HG03469 (cell line): ENCODE results near the gene LUC7L3.
A peak's percentile ranks its signal among the peaks of the same experiment; 100 is the strongest.

Experiments used
- ATAC-seq: cut with Tn5 transposase; IDR thresholded peaks from one replicate; pipeline ENCODE4 v1.9.1; 2021; ENCODE audit warnings: mild to moderate bottlenecking, moderate library complexity, moderate number of reproducible peaks; ENCODE audit not compliant: unreplicated experiment

The LUC7L3 gene

GRCh38 chr17:50685691-50686493 is 33.5 kb upstream of the LUC7L3 start:
- ATAC-seq: no peak

GRCh38 chr17:50686494-50687199 is 32.8 kb upstream of the LUC7L3 start:
- ATAC-seq: no peak

GRCh38 chr17:50687200-50688066 is 32.0 kb upstream of the LUC7L3 start:
- no peak for ATAC-seq

- ATAC-seq: no peak
Observed at GRCh38 chr17:50688245-50688644, 31.2 kb upstream of the LUC7L3 start.

GRCh38 chr17:50689251-50689650 is 30.2 kb upstream of the LUC7L3 start:
- no peak for ATAC-seq

- ATAC-seq: no peak
Observed at GRCh38 chr17:50689956-50690886, 29.2 kb upstream of the LUC7L3 start.

GRCh38 chr17:50690887-50691549 is 28.4 kb upstream of the LUC7L3 start:
- no peak for ATAC-seq

- no peak for ATAC-seq
Observed at GRCh38 chr17:50691550-50692447, 27.6 kb upstream of the LUC7L3 start.

GRCh38 chr17:50692448-50693035 is 26.9 kb upstream of the LUC7L3 start:
- no peak for ATAC-seq

- no peak for ATAC-seq
Observed at GRCh38 chr17:50693036-50693682, 26.2 kb upstream of the LUC7L3 start.

- ATAC-seq: no peak
Observed at GRCh38 chr17:50696365-50696879, 23.0 kb upstream of the LUC7L3 start.

GRCh38 chr17:50697062-50697461 is 22.3 kb upstream of the LUC7L3 start:
- ATAC-seq: no peak

- ATAC-seq: no peak
Observed at GRCh38 chr17:50697663-50698272, 21.6 kb upstream of the LUC7L3 start.

- ATAC-seq: no peak
Observed at GRCh38 chr17:50699410-50699809, 20.0 kb upstream of the LUC7L3 start.

GRCh38 chr17:50703162-50703561 is 16.2 kb upstream of the LUC7L3 start:
- no peak for ATAC-seq

GRCh38 chr17:50707289-50708049 is 11.9 kb upstream of the LUC7L3 start, which contains the start of gene ANKRD40:
Gene ANKRD40 (minus strand): TSS chr17:50707914. CDS start chr17:50707654, 260 bp downstream.
- ATAC-seq: peak; percentile 52
